ENCODE results near the gene ATP2A1.

- no peak for TF ChIP-seq EZH2phosphoT487 (IDR thresholded peaks at IDR 0.05; ENCODE audit: low read length)
- no peak for TF ChIP-seq CTCF (IDR thresholded peaks at IDR 0.05; ENCODE audit: low read length)
- no peak for TF ChIP-seq EZH2 (optimal IDR thresholded peaks at IDR 0.05; ENCODE audit: low read depth, low read length)
Observed at GRCh38 chr16:28935346-28935745, 57.1 kb downstream of the ATP2A1 start.

Measured in MM.1S (cell line).